Gastrocnemius medialis (tissue), 4 donors: ENCODE measurements around the gene LY6G6C.

Experiments used
- CTCF ChIP-seq, 5 experiments: fragments of 450-650 bp in 3 of 5; fragments of 200-600 bp in 2 of 5; sonication (generic) in 2 of 5; IDR thresholded peaks in 4 of 5; conservative IDR thresholded peaks in 1 of 5; 1 replicate in 4 of 5; 2 replicates in 1 of 5; pipeline ENCODE4 v1.5.1; 2016 to 2019; ENCODE audit warnings: antibody characterized with exemption in 5 of 5, mild to moderate bottlenecking in 3 of 5, moderate library complexity in 3 of 5
- POLR2A ChIP-seq, 2 donors: fragments of 450-650 bp; IDR thresholded peaks; one replicate each; pipeline ENCODE4 v1.6.1; 2017; ENCODE audit warnings: antibody characterized with exemption in 2 of 2, mild to moderate bottlenecking in 2 of 2, moderate library complexity in 2 of 2

DNA sequence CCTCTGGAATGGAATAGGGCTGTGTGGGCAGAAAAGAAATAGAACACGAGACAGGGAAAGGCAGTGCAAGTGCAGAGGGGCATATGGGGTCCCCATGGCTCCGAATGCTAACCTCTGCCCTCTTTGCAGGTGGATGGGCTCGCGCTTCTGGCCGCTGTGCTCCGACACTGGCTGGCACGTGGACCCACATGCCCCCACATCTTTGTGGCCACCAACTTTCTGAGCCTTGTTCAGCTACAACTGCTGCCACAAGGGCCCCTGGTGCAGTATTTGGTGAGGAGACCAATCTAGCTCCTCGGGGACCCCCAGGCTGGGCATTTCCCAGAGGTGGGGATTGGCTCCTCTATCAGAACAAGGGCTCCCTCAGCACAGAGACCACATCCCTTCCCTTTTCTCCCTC, 39.8 kb upstream of the LY6G6C start:
- TF ChIP-seq CTCF (IDR thresholded peaks at IDR 0.05 in 4 of 5, conservative IDR thresholded peaks at IDR 0.05 in 1 of 5) (no peak), POLR2A (IDR thresholded peaks at IDR 0.05) (no peak)
